Left hindlimb (tissue), 1 donor: ENCODE results near the gene CEACAM21.
"Not testable (repeated sequence)": the region's sequence is repeated elsewhere in the genome, so short reads cannot be mapped to it uniquely, and the experiment has no call there.

Experiments
- DNase-seq: peaks from one replicate; pipeline ENCODE4 v3.0.0-alpha.2; 2018

CEACAM21 gene

DNA sequence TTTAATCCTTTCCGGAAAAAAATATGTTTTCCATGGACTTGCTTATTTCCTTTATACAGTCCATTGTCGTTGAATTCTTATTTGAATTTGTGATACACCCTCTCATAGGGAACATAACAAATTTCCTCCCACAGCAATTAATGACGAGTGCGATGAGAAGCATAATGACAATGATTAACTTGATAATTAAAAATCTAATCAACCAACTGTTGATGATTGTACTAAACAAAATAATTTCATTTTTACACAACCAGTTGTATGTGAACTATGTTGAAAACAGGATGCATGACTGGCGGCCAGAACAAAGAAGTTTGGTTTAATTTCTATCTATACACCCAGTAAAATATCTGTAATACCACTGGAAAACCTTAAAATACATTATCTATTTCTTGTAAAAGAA is 26.1 kb upstream of the CEACAM21 start:
- no peak for DNase-seq

DNA sequence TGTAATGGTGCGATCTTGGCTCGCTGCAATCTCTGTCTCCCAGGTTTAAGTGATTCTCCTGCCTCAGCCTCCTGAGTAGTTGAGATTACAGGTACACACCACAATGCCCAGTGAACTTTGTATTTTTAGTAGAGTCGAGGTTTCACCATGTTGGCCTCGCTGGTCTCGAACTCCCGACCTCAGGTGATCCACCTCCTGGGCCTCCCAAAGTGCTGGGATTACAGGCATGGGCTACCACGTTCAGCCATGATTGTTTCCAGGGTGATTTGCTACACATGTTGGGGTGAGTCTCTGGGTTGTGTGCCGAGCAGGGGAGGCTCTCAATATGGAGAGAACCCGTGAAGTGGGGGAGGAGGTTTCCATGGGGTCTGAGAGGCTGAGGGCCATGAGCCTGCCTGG is 24.8 kb upstream of the CEACAM21 start:
- no peak for DNase-seq

DNA sequence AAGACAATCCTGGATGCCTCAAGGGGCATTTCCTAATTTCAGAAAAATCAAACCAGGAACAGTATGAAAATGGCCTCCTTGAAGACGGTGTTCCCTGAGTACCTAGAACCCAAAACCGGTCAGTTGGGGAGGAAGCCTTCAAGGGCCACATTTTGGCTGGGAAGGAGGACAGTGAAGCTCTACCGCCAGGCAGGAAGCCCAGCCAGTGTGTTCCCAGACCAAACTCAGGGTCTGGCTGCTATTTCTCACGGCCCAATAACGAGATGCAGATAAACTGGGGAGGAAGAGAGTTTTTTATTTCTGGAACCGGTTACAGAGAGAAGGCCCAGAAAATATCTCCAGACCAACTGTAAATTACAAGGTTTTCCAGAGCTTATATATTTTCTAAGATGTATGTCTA is 24.3 kb upstream of the CEACAM21 start:
- DNase-seq, result no peak

DNA sequence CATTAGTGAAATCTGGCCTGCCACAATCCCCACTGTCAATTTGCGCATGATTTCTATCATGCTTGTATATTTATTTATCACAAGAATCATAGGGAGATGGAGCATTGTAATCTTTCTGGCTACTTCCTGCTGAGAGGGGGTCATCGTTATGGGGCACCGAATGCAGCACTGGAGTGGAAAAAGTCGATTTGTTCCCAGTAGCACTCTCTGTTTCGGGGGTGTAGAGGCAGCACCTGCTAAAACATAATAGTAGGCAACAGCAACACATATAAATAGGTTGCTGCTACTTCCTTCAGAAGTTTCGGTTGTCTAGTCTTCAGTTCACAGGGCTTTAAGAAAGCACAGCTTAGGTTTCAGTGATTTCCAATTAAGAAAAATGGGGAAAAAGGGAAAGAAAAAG is 23.4 kb upstream of the CEACAM21 start:
- no peak for DNase-seq

DNA sequence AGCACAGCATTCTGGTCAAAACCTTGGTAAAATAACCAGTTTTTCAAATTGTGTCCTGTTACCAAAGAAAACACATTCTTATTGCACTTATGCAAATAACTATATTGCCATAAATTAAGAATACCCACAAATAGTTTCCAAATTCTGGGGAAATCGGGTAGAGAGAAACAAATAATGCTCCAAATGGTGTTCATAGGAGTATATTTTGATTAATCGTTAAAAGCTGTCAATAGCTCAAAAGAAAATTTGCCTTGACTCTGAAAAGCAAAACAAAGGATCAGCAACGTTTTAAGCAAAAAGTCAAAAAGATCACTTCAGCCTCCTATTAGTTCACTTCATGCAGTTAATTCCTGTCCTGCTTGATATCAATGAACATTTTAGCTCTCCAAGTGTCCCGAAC is 22.2 kb upstream of the CEACAM21 start:
- no peak for DNase-seq

DNA sequence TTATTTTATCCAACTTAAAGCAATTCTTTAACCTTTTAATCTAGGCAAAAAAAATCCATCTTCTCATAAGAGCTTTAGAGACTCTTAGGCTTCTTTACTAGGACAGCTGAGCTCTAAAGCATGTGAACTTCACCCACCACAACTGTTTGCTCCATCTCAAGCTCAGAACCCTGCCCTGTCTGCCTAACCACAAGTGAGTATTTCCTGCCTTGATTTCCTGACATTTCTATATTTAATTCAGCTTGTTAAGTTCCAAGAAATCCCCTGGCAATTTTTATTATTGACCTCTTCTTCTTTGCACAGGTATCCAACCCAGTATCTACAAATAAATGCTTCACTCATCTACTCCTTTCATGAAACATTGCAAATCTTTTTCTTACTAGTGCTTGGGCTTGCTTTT is 21.1 kb upstream of the CEACAM21 start:
- DNase-seq, result no peak

DNA sequence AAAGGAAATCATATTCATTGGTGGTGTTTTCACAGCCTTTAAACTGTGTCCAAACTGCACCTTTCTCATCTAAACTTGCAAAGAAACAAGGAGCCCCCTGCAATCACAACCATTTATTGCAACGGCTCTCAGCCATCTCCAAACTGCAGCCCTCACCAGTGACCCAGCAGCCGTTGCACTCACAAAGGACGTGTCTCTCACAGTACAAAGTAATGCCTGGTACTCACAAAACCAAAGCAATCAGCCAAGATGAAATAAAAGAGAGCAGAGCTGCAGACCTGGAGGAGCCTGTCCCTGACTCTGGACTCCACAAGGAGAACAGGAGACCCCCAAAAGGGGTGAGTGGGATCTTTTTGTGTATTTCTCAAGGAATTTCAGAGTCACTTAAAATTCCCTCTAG is 20.2 kb upstream of the CEACAM21 start:
- DNase-seq, result no peak

DNA sequence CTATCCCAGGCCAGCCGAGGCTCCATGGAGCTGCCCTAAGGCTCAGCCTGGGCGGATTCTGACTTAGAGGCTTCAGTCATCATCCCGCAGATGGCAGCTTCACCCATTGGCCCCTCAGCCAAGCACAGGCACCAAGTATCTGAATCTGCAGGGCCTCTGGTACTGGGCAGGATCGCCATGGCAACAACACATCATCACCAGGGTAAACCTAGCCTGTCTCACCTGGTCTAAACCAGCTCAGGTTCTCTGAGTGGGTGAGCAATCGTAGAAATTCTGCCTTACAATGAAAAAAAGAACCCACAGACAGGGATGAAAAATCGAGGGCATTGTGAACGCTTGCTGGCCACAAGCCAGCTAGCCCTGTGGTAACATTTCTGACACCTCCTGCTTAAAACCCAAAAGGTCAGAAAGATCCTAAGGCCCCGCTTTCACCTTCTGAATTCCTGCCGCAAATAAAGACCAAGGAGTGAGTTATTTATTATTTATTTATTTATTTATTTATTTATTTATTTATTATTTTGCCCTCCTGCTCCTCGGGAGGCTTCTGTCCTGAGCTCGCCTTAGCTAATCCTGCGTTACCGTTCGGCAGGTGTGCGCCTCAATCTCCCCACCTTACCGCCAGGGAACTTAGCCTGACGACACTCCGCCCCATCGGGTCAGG is 12.0 kb upstream of the CEACAM21 start:
- no peak for DNase-seq

DNA sequence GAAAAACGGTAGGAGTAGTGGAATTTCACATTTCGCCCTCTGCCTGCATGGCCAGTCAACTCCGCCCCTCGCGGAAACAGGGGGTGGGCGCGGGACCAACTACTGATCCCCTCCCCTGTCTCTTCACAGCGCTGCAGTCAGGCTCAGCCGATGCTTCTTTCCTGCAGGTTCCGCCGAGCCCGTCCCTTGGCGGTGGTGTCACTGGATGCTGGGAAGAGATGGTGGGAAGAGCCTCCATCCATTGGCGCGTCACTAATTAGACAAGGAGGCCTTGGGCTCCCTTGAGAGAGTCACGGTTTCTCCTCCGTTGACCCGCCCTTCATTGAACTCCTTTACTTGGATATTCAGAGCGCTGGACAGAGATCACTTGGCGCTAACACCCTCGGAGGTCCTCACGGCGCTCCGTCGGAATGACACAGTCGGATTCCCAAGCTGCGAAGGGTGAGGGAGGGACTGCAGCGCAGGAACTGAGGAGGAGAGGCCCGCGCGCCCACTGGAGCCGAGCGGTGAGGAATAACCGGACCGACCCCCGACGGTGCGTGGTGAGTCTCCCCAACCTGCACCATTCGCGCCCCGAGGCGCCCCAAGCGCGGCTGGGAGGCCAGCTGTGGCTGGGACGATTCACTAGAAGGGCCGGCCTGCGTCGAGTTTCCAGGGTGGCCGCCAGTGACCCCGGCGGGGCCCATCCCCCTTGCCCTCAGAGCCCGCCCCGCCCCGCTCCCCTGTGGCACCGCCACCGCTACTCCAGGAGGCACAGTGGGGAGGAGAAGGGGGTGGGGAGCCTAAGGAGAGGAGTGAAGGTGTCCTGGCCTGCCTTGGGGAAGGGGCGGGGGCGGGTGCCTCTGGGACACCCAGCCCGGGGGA is 11.2 kb upstream of the CEACAM21 start:
- DNase-seq, result no peak

DNA sequence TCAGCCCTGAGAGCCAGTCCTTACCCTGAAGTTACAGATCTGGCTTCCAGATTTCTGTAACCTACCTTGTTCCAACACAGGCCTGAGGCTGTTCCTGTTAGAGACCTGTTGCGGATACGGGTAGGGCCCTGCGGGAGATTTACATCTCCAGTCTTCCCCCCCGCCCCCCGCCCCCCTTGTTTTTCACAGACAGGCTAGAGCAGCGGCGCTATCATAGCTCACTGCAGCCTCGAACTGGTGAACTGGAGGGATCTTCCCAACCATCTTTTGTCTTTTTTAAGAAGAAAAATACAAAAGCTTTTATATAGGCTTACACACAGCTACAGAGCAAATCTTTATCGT is 10.6 kb upstream of the CEACAM21 start:
- DNase-seq, result no peak

DNA sequence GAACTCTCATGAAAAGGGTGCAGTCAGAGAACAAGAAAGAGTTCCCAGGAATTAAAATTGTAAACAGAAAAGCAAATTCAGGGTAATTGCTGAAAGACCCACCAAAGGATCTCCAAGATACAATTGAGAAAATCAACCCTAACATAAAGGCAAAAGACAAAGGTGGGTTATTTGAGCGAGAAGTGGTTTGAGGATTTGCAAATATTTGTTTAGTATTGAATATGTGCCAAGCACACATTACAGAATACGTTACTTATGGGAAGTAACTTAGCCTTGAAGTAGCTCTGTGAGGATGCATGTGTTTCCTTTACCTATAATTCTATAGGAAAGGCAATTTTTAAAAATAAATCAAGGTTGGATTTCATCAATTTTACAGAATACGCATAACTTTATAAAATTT is 10.0 kb upstream of the CEACAM21 start:
- no peak for DNase-seq

DNA sequence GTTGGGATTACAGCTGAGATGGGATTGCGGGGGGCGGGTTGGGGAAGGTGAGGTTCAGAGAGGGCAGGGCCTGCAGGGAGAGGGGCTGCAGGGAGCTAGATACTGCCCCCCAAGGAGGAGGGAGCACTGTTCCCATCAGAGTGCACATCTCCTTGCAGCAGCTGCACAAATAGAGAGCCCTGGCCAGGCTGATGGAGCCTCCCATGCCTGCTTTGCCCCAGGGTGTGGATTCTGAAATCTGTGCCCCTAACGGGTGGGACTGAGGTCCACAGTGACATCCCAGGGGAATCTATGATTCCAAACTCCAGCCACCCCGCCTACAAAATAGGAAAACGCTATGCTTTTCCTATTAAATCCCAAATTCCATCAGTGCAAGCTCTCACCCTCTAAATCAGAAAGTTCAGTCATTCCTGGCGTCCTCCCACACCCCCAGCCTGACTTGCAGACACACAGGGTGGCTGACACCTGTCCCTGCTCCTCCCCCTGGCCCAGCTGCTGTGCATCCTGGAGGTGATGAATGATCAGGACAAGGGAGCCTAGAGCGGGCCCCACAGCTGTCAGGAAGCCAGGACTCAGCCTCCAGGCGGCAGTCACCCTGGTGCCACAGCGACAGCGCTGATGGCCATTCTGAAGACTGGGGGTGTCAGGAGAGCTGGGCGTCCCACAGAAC is 6.3 kb upstream of the CEACAM21 start:
- no peak for DNase-seq

DNA sequence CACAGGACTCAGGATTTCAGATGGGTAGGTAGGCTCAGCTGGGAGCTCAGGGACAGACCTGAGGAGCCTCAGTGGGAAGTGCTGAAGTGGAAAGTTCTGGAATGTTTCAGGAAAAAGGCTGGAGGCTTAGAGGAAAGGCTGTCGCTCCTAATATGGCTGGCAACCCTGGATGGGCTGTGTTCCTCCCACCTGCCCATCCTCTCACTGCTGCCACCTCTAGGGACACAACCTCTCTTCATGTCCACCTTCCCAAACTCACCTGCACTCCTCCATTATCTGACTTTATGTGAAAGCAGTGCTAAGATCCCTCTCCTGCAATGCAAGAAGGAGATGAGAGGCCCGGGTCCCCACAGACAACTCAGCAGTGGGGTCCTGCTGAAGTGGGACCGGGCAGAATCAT is 5.8 kb upstream of the CEACAM21 start:
- DNase-seq, result no peak

DNA sequence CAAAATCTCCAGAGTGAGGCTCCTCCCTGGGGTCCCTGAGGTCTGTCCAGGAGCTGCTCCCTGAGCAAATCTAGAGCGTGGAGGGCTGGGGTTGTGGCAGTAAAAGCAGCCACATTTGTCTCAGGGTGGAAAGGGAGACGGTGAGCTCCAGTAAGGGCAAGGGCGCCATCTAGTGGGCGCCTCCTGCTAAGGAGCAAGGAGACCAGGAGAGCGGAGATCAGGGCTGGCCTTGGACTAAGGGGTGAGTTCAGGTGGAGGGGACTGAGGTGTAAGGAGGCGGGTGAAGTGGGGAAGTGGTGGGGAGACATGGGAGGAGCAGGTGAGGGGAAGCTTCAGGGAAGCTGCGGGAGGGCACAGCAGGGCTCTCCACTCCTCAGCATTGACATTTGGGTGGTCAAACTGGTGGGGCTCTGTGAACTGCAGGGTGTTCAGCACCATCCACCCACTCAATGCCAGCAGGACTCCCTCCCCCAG is 5.3 kb upstream of the CEACAM21 start:
- DNase-seq, result peak; percentile 70

DNA sequence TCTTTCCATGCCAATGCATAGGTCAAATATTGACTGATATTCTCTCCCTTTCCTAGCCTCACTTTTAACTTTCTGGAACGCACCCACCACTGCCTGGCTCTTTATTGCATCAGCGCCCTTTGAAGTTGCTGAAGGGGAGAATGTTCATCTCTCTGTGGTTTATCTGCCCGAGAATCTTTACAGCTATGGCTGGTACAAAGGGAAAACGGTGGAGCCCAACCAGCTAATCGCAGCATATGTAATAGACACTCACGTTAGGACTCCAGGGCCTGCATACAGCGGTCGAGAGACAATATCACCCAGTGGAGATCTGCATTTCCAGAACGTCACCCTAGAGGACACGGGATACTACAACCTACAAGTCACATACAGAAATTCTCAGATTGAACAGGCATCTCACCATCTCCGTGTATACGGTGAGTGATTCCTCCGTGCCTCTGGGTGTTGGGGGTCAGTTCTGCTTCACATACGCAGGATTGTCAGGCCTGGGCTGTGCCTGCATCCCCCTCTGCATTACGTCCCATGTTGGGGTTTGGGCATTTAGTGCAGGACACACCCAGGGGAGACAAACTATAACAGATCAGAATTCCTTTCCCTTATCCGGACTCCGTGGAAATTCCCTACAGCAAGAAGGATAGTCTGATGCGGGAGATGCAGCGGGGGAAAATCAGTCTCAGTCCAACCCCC is 1.3 kb downstream of the CEACAM21 start:
- DNase-seq, result no peak

DNA sequence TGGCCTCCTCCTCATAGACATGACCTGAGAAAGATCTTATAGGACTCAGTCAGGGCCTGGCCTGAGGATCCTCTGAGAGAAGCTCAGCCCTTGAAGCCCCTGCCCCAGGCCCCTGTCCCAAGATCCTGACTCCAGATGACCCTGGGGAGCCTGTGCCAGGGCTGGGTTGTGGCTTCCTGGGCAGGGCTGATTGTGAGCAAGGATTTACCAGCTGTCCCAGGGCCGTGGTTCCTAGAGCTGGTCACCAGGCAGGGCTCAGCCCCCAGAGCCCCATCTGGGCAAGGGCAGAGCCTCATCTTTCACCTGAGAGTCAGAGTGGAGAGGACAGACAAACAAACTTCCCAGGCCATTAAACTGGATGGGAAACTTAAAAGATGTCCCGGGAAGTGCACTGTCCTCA is 1.9 kb downstream of the CEACAM21 start:
- no peak for DNase-seq

DNA sequence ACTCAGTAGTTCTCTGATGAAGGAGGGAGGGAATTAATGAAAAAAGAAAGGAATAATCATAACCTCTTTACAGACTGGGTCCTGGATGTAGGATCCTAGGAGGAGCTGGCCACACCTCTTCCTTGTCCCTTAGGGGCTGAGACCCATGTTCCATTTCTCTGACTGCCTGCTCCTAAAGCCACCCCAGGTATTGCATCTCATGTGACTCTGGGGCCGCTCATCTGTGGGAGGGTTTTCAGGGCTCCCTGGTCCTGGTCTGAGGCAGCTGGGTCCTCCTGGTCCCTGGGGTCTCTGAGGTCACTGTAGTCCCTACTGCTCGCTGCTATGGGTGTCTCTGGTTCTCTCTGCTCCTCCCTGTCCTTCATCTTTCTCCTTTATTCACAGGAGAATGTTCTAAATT is 2.9 kb downstream of the CEACAM21 start:
- DNase-seq, result no peak

DNA sequence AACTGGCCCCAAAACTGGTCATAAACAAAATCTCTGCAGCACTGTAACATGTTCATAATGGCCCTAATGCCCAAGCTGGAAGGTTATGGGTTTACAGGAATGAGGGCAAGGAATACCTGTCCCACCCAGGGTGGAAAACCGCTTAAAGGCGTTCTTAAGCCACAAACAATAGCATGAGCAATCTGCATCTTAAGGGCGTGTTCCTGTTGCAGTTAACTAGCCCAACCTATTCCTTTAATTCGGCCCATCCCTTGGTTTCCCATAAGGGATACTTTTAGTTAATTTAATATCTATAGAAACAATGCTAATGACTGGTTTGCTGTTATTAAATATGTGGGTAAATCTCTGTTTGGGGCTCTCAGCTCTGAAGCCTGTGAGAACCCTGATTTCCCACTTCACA is 5.1 kb downstream of the CEACAM21 start:
- not testable (repeated sequence) for DNase-seq

DNA sequence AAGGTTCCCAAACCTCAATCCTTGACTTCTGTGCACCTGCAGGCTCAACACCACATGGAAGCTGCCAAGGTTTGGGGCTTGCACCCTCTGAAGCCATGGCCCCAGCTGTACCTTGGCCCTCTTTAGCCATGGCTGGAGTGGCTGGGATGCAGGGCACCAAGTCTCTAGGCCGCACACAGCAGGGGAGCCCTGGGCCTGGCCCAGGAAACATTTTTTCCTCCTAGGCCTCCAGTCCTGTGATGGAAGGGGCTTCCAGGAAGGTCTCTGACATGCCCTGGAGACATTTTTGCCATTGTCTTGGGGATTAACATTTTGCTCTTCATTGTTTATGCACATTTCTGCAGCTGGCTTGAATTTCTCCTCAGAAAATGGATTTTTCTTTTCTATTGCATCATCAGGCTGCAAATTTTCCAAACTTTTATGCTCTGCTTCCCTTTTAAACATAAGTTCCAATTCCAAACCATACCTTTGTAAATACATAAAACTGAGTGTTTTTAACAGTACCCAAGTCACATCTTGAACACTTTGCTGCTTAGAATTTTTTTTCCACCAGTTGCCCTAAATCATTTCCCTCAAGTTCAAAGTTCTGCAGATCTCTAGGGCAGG is 6.7 kb downstream of the CEACAM21 start:
- not testable (repeated sequence) for DNase-seq

DNA sequence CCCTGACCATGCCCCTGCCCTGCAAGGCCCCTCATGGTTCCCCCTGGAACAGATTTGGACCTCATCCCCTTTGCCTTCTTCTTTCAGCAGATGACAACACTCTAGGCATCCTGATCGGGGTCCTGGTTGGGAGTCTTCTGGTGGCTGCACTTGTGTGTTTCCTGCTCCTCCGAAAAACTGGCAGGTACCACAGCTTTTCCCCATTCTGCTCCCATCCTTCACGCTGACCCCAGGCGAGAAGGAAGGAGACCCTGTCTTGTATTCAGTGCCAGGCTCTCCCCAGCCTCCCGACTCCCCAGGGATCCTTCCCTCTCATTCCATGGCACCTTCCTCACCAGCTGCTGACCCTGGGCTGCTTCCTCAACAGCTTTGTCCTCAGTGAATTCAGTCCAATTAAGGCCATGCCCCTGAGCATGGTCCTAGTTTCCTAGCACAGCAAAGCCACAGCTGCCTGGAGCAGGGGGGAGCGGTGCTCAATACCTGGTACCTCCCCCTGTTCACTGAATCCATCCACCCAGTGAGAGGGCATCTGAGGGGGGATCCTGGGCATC is 8.4 kb downstream of the CEACAM21 start:
- no peak for DNase-seq

DNA sequence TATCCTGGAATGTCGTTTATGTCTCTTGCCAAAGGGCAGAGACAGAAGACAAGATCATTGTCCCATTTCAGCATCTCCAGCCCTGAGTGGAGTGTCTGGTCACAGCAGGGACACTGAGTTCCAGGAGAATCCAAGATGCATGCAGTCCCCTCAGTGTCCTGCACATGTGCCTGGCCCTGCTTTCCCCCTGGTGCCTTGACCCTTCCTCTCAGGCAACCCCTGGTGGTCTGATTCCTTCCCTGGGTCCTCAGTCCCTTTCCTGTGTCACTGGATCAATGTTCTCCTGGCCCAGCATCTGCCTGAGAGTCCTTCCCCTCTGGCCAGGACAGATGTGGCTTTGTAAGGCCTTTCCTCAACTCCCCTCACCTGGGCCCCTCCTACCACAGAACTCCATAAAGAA is 9.0 kb downstream of the CEACAM21 start:
- no peak for DNase-seq

DNA sequence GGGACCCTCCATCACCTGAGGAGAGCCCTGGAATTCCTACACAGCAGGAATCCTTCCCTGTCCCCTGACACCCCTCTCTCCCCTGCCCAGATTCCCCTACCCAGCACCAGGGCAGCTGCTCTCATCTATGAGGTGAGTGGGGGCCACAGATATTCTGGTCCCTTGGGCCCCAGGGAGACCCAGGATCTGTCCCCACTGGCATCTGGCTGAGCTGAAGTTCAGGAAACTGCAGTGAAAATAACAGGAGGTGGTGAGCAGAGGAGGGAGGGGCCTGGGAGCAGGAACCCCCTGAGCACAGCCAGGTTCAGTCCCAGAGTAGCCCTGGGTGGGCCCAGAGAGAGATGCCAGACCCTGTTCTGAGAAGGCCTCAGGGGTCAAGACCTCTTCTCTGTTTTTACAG is 10.1 kb downstream of the CEACAM21 start:
- DNase-seq, result no peak
